K562 (cell line): ENCODE data around the gene NFILZ. TPM values are rescaled to one million over a fixed set of nuclear protein-coding genes. Genes with fewer than 3 reads are reported as not detected.

Experiments
- CBX1 ChIP-seq: sonication (generic); IDR thresholded peaks from 2 replicates; pipeline ENCODE4 v1.6.1; 2016; ENCODE audit warnings: antibody characterized with exemption, low read depth, mild to moderate bottlenecking
- CHD1 ChIP-seq: fragments of 200-600 bp; sonication (generic); IDR thresholded peaks from one replicate; pipeline ENCODE4 v1.6.1; 2012; ENCODE audit warnings: mild to moderate bottlenecking, moderate library complexity, low read length, inconsistent platforms
- GTF2E2 ChIP-seq: fragments of 200-800 bp; sonication (Bioruptor generic); IDR thresholded peaks from 2 replicates; pipeline ENCODE4 v1.6.1; 2016; ENCODE audit warnings: missing genetic modification characterization, missing compliant biosample characterization
- HEY1 ChIP-seq: fragments of 250-450 bp; sonication (Bioruptor Pico); IDR thresholded peaks from 2 replicates; pipeline ENCODE4 v1.5.0; 2020; ENCODE audit warnings: mild to moderate bottlenecking, moderate library complexity, borderline replicate concordance
- MIER1 ChIP-seq: fragments of 450-650 bp; IDR thresholded peaks from 2 replicates; pipeline ENCODE4 v1.6.1; 2016; ENCODE audit warnings: antibody characterized with exemption, mild to moderate bottlenecking, low read depth
- PHF8 ChIP-seq: fragments of 200-600 bp; sonication (generic); IDR thresholded peaks from 2 replicates; pipeline ENCODE4 v1.6.1; 2012; ENCODE audit warnings: mixed run types, mild to moderate bottlenecking, inconsistent platforms, low read length, moderate library complexity, borderline replicate concordance
- REST ChIP-seq, 2 experiments: fragments of 450-650 bp; formaldehyde crosslinking in 1 of 2; IDR thresholded peaks; 2 replicates each; pipeline versions ENCODE4 v1.4.0 to v1.6.1; 2014 to 2020; ENCODE audit warnings: mild to moderate bottlenecking in 2 of 2, borderline replicate concordance in 1 of 2, low read depth in 1 of 2
- UBTF ChIP-seq, 2 experiments: IDR thresholded peaks; 2 replicates each; pipeline ENCODE4 v1.6.1; 2012; ENCODE audit warnings: improper control_type of control experiment in 2 of 2, low read depth in 2 of 2, low read length in 2 of 2, borderline replicate concordance in 1 of 2
- ZBTB7A ChIP-seq: IDR thresholded peaks from 2 replicates; pipeline ENCODE4 v1.6.1; 2011; ENCODE audit warnings: low read depth, mild to moderate bottlenecking, low read length, moderate library complexity, borderline replicate concordance; ENCODE audit not compliant: control insufficient read depth
- ZNF431 ChIP-seq: sonication (generic); formaldehyde crosslinking; IDR thresholded peaks from 2 replicates; pipeline ENCODE4 v1.8.0; 2022; ENCODE audit warnings: mild to moderate bottlenecking, missing genetic modification reagents
- polyA plus RNA-seq, 8 experiments: library from polyadenylated mRNA; depleted of rRNA in 4 of 8; stranded (reverse) in 5 of 8; unstranded in 3 of 8; fragments of >200 nt; fragmentation: Nextera tagmentation in 2 of 8; fragmentation: Illumina TruSeq in 1 of 8; extraction: Ambion mirVana in 2 of 8; extraction: Trizol in 1 of 8; gene quantifications; 2 replicates each; pipeline versions ENCODE4 v1.2.1 to v1.2.3, GENCODE V29; 2011 to 2014; ENCODE audit warnings: inconsistent platforms in 1 of 8, missing spikeins in 1 of 8
- total RNA-seq, 7 experiments: library from RNA; depleted of rRNA in 6 of 7; stranded (reverse); fragments of >200 nt in 6 of 7; fragmentation: Illumina TruSeq in 2 of 7; extraction: Trizol in 2 of 7; gene quantifications; 2 replicates each; pipeline versions ENCODE4 v1.2.1 to v1.2.3, GENCODE V29; 2011 to 2021; ENCODE audit warnings: low replicate concordance in 1 of 7
- TF ChIP-seq, protein P1 (sequence below), 2 experiments: fragments of 450-650 bp; IDR thresholded peaks; 2 replicates each; pipeline ENCODE4 v1.6.1; 2016

Gene NFILZ
- total and polyA plus RNA-seq, 9 of the 15 experiments (the other 6 are each of a cell fraction or from before 2014, with no cell fraction given) = not detected

DNA sequence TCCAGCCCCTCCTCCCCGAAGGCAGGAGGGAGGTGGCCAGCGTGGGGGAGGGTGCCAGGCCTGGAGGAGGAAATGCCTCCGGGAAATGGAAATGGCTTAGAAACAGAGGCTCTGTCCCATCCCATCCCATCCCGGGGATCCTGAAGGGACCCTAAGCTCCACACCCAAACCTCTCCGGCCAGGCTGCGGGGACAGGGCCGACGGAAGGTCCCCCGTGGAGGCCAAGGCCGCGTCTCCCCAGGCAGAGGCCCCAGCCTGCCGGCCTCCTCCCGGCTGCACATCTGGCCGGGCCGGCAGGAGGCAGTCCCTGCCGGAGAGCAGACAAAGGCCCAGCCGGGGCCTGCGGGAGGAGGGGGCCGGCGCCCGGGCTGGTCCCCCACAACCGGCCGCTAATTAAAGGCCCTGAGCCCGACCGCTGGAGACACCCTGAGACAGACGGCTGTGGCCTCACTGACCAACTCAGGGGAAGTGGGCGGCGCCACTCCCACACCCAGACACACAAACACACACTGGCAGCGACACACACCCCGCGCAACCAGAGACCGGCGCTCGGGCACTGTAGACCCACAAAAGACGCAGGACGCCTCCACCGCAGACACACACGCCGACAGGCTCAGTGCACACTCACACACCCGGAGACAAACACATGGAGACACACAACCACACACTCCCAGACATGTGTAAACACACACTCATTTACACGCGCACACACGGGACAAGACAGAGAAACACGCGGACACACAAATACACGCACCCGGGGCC, 21.0 kb upstream of the NFILZ start (continued):
- TF ChIP-seq ZBTB7A (0 out of 2 replicates have a peak, but pooled peaks have one; percentile 34), HEY1 (CRISPR knock-in tag) (no peak), MIER1 (no peak), CBX1 (0 out of 2 replicates have a peak, but pooled peaks have one; percentile 25), REST (IDR thresholded peaks at IDR 0.05; ENCODE audit: borderline replicate concordance) (peak; percentile 13; the same call in 1 of the 2 replicates), REST (CRISPR knock-in tag; IDR thresholded peaks at IDR 0.05; ENCODE audit: low read depth) (no peak), PHF8 (peak; percentile 25; the same call in 1 of the 2 replicates), GTF2E2 (no peak), ZNF431 (CRISPR knock-in tag) (no peak), CHD1 (no peak), UBTF (IDR thresholded peaks at IDR 0.05; ENCODE audit: borderline replicate concordance in 1 of 2, low read depth in 2 of 2, low read length in 2 of 2) (0 out of 4 replicates have a peak, but pooled peaks have one; percentile 19 to 26)
- TF ChIP-seq, protein P1, sequence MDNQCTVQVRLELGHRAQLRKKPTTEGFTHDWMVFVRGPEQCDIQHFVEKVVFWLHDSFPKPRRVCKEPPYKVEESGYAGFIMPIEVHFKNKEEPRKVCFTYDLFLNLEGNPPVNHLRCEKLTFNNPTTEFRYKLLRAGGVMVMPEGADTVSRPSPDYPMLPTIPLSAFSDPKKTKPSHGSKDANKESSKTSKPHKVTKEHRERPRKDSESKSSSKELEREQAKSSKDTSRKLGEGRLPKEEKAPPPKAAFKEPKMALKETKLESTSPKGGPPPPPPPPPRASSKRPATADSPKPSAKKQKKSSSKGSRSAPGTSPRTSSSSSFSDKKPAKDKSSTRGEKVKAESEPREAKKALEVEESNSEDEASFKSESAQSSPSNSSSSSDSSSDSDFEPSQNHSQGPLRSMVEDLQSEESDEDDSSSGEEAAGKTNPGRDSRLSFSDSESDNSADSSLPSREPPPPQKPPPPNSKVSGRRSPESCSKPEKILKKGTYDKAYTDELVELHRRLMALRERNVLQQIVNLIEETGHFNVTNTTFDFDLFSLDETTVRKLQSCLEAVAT (IDR thresholded peaks at IDR 0.05) = peak in 1 of 2 experiments; percentile 33; a peak in 1 of 4 replicates
